WI38 (cell line): Measurements from ENCODE around the gene ZNF334.

Experiments used
- H3K4me3 ChIP-seq: 2 replicates; pipeline ENCODE4 v1.5.1; 2011; ENCODE audit warnings: low read depth, mild to moderate bottlenecking, control low read depth, low read length
- TF ChIP-seq, protein P1 (sequence below): IDR thresholded peaks from 2 replicates; pipeline ENCODE4 v1.5.1; 2012; ENCODE audit warnings: low read depth, mild to moderate bottlenecking, control low read depth, low read length

Gene ZNF334

DNA sequence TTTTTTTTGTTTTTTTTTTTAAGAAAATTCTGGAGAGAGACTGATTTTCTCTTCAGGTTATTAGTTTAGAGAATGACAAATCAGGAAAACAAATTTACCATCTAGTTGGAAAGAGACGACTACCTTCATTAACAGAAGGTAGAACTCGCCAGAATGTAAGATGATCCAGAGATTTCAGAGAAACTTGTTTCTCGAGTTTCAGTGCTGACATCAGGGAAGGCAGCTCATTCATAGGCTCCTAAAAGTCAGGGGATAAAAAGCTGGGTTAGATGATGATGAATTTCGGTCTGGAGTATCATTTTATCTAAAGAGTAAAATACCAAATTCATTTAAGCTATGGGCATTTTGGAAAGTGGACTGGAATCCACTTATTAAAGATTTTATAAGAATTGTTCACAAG, 27.9 kb downstream of the ZNF334 start:
- no peak overlapping the region for H3K4me3 ChIP-seq
- TF ChIP-seq, protein P1, sequence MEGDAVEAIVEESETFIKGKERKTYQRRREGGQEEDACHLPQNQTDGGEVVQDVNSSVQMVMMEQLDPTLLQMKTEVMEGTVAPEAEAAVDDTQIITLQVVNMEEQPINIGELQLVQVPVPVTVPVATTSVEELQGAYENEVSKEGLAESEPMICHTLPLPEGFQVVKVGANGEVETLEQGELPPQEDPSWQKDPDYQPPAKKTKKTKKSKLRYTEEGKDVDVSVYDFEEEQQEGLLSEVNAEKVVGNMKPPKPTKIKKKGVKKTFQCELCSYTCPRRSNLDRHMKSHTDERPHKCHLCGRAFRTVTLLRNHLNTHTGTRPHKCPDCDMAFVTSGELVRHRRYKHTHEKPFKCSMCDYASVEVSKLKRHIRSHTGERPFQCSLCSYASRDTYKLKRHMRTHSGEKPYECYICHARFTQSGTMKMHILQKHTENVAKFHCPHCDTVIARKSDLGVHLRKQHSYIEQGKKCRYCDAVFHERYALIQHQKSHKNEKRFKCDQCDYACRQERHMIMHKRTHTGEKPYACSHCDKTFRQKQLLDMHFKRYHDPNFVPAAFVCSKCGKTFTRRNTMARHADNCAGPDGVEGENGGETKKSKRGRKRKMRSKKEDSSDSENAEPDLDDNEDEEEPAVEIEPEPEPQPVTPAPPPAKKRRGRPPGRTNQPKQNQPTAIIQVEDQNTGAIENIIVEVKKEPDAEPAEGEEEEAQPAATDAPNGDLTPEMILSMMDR, result no peak

DNA sequence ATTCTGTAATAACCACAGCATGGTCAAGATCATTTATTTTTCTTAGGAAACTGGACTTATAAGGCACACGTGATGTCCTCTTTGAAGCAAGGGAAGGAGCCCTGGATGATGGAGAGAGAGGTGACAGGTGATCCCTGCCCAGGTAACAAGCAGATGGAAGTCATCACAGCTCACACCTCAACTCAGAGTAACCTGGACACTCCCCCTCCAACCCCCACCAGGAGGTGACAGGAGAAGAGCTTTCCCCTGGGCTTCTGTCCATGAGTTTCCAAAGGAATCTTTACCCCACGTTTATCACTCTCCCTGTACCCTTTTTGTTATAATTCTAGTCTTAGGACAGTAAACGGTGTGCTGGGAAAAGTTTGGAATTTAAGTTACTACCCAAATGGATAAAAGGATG, 28.4 kb downstream of the ZNF334 start:
- no peak overlapping the region for H3K4me3 ChIP-seq
- TF ChIP-seq, protein P1, result no peak

DNA sequence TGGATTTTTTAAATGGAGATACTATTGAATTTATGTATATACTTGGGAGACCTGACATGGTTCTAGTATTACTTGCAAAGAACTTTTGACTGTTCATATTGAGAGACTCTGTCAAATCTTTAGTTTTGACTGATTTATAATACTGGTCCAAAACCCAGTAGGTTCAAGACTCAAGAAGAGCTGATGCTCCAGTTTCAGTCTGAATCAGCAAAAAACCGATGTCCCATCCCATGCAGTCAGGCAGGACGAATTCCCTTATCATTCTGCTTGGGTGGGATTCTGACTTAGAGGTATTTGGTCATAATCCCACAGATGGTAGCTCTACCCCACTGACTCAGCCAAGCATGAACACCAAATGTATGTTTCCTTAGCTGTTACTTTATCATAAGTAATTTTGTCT, 29.5 kb downstream of the ZNF334 start:
- H3K4me3 ChIP-seq, result no peak overlapping the region
- TF ChIP-seq, protein P1, result no peak

DNA sequence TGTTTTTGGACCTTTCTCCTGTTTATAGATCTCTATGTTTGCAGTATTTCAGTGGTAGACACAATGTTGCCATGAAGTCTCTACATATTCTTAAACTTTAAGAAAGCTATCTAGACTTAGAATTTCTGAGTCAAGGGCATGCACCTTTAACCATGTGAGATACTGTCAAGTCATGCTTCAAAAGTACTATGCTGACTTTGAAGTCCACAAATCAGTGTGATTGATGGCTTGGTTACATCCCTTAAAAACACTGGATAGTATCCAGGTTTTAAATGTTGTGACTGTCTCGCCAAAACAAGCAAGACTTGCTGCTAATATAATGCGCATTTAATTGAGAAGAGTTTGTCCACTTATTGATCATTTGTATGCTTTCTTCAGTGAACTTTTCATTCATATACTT, 30.5 kb downstream of the ZNF334 start:
- TF ChIP-seq, protein P1, result no peak
- no peak overlapping the region for H3K4me3 ChIP-seq

DNA sequence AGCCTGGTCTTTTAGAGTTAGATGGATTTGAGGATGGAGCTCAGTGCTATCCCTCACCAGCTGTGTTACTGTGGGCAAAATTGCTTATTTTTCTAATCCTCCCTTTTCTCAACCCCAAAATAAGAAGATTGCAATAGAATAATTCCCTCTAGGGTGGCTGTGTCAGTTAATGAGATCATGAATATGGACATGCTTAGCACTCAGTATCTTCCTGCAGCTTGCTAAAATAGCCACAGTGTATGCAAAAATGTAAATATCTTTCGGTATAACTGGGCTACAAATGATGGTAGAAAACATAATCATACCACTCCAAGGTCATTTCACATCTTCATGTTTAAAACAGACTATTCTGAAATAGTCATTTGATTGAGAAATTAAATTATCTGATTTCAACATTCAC, 35.7 kb downstream of the ZNF334 start:
- no peak overlapping the region for H3K4me3 ChIP-seq
- TF ChIP-seq, protein P1, result no peak

DNA sequence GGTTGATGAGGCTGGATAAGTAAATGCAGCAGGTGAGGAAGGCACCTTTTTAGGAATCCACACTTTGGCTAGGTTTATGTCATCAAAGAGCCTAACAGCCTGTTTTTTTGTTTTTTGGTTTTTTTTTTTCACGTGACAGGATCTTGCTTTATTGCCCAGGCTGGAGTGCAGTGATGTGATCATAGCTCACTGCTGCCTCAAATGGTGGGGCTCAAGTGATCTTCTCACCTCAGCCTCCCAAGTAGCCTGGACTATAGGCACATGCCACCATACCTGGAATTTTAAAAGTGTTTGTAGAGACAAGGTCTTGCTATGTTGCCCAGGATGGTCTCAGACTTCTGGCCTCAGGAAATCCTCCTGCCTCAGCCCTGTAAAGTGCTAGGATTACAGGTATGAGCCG, 36.1 kb downstream of the ZNF334 start:
- TF ChIP-seq, protein P1, result no peak
- no peak overlapping the region for H3K4me3 ChIP-seq

DNA sequence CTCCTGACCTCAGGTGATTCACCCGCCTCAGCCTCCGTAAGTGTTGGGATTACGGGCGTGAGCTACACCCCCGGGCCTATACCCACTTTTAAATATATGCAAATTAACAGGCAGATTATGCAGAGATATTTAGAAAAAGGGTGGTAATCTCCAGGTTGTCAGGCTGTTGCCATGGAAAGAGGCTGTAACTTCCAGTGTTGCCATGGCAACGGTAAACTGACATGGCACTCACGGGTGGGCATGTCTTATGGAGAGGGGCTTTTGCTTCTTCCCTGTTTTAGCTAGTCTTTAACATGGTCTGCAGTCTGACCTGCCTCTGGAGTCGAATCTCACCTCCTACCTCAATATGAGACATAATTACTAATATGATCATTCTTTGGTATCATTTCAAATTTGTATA, 44.9 kb downstream of the ZNF334 start:
- TF ChIP-seq, protein P1, result no peak
- H3K4me3 ChIP-seq, result no peak overlapping the region
